Lower lobe of right lung (tissue), 2 donors: ENCODE data around the gene SMARCB1. TPM values are rescaled to one million over a fixed set of nuclear protein-coding genes. Genes with fewer than 3 reads are reported as not detected.

Source experiments
- ATAC-seq, 2 donors: fragments of 200-7000 bp; cut with Tn5 transposase; one replicate each; pipeline ENCODE4 v1.9.1; 2020 to 2022; ENCODE audit warnings: mild to moderate bottlenecking in 2 of 2, moderate library complexity in 2 of 2
- DNase-seq: peaks from one replicate; pipeline ENCODE4 v3.0.0-alpha.2; 2020
- H3K27ac ChIP-seq: fragments of 200-600 bp; one replicate; pipeline ENCODE4 v1.8.0; 2022
- H3K27me3 ChIP-seq: fragments of 200-600 bp; one replicate; pipeline ENCODE4 v1.8.0; 2022; ENCODE audit warnings: low read depth
- H3K36me3 ChIP-seq: fragments of 200-600 bp; one replicate; pipeline ENCODE4 v1.8.0; 2022; ENCODE audit warnings: mild to moderate bottlenecking
- H3K4me1 ChIP-seq: fragments of 200-600 bp; one replicate; pipeline ENCODE4 v1.8.0; 2022
- H3K4me3 ChIP-seq: fragments of 200-600 bp; one replicate; pipeline ENCODE4 v1.8.0; 2022; ENCODE audit warnings: mild to moderate bottlenecking
- H3K9me3 ChIP-seq: fragments of 200-600 bp; one replicate; pipeline ENCODE4 v1.8.0; 2022
- intact Hi-C: fragments of 100-400 bp; cut with DNase I; formaldehyde crosslinking; loops from one replicate; pipeline ENCODE4 v1.11.0; 2022
- total RNA-seq: library from RNA; stranded (reverse); fragmentation: NEBNext Ultra II Directional; extraction: Animal tissue kit (Norgen Biotek cat#: 25700); gene quantifications from one replicate; pipeline ENCODE4 v1.2.1, GENCODE V29; 2021
- TF ChIP-seq, protein P1 (sequence below): fragments of 200-600 bp; IDR thresholded peaks from one replicate; pipeline ENCODE4 v1.8.0; 2022; ENCODE audit warnings: antibody characterized with exemption, mild to moderate bottlenecking
- donor health status: DM: no; HTN: yes; CAD: no; lungs with severe emphysema.

The SMARCB1 gene
- total RNA-seq, 1 donor from 2014 or later, result 61.3 TPM

GRCh38 chr22:23754980-23755636 lies 31.7 kb upstream of the SMARCB1 start:
- TF ChIP-seq, protein P1, sequence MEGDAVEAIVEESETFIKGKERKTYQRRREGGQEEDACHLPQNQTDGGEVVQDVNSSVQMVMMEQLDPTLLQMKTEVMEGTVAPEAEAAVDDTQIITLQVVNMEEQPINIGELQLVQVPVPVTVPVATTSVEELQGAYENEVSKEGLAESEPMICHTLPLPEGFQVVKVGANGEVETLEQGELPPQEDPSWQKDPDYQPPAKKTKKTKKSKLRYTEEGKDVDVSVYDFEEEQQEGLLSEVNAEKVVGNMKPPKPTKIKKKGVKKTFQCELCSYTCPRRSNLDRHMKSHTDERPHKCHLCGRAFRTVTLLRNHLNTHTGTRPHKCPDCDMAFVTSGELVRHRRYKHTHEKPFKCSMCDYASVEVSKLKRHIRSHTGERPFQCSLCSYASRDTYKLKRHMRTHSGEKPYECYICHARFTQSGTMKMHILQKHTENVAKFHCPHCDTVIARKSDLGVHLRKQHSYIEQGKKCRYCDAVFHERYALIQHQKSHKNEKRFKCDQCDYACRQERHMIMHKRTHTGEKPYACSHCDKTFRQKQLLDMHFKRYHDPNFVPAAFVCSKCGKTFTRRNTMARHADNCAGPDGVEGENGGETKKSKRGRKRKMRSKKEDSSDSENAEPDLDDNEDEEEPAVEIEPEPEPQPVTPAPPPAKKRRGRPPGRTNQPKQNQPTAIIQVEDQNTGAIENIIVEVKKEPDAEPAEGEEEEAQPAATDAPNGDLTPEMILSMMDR, result no peak
- DNase-seq (no peak), ATAC-seq (no peak)
- H3K27ac ChIP-seq, result no peak overlapping the region
- no peaks in the 10 kb centered on the region for H3K27me3 ChIP-seq
- H3K9me3 ChIP-seq, result no peaks in the 10 kb centered on the region
- H3K4me3 ChIP-seq, result no peak overlapping the region
- H3K36me3 ChIP-seq, result no peaks in the 10 kb centered on the region
- H3K4me1 ChIP-seq, result peaks cover 8% of the 10 kb centered on the region
- intact Hi-C loops, result no loop called here

DNA sequence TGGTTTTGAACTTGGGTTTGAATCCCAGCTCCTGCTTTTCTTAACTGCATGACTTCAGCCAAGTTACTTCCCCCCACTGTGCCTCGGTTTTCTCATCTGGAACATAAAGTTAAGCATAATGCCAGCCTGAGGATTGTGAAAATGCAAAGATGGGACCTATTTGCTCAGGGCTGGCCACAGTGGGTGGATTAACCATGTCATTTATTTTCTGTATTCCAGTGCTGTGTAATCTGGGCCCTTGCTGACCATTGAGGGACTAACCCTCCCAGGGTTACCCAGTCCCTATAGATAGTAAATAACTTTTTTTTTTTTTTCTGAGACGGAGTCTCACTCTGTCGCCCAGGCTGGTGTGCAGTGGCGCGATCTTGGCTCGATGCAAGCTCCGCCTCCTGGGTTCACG lies 31.1 kb upstream of the SMARCB1 start:
- ATAC-seq (no peak), DNase-seq (no peak)
- no peaks in the 10 kb centered on the region for H3K36me3 ChIP-seq
- no peak overlapping the region for H3K27ac ChIP-seq
- TF ChIP-seq, protein P1, result no peak
- intact Hi-C loops, result no loop called here
- H3K9me3 ChIP-seq, result no peaks in the 10 kb centered on the region
- H3K4me1 ChIP-seq, result peaks cover 6% of the 10 kb centered on the region
- no peaks in the 10 kb centered on the region for H3K27me3 ChIP-seq
- H3K4me3 ChIP-seq, result no peak overlapping the region

GRCh38 chr22:23756891-23757290 lies 29.9 kb upstream of the SMARCB1 start:
- Histone ChIP-seq H3K27ac (no peak overlapping the region), H3K4me3 (no peak overlapping the region), H3K27me3 (no peaks in the 10 kb centered on the region), H3K4me1 (no peaks in the 10 kb centered on the region), H3K36me3 (no peaks in the 10 kb centered on the region), H3K9me3 (no peaks in the 10 kb centered on the region)
- TF ChIP-seq, protein P1, result no peak
- no peak for ATAC-seq
- DNase-seq, result no peak
- intact Hi-C loops, result no loop called here

GRCh38 chr22:23759566-23759965 lies 27.2 kb upstream of the SMARCB1 start:
- Histone ChIP-seq H3K27ac (no peak overlapping the region), H3K27me3 (no peaks in the 10 kb centered on the region), H3K4me3 (no peak overlapping the region), H3K9me3 (no peaks in the 10 kb centered on the region), H3K36me3 (no peaks in the 10 kb centered on the region), H3K4me1 (peaks cover 20% of the 10 kb centered on the region)
- TF ChIP-seq, protein P1, result no peak
- DNase-seq, result no peak
- no peak for ATAC-seq
- intact Hi-C loops, result no loop called here

GRCh38 chr22:23760056-23760455 lies 26.7 kb upstream of the SMARCB1 start:
- TF ChIP-seq, protein P1, result no peak
- Histone ChIP-seq H3K4me3 (no peak overlapping the region), H3K27ac (no peak overlapping the region), H3K36me3 (no peaks in the 10 kb centered on the region), H3K27me3 (no peaks in the 10 kb centered on the region), H3K4me1 (peaks cover 21% of the 10 kb centered on the region), H3K9me3 (no peaks in the 10 kb centered on the region)
- intact Hi-C loops, result no loop called here
- DNase-seq (no peak), ATAC-seq (no peak)
